HG02571 (cell line): ENCODE results near the gene ANKRD23.

Source experiments
- ATAC-seq: cut with Tn5 transposase; IDR thresholded peaks from one replicate; pipeline ENCODE4 v1.9.1; 2021; ENCODE audit warnings: mild to moderate bottlenecking, moderate library complexity; ENCODE audit not compliant: unreplicated experiment

Gene ANKRD23

DNA sequence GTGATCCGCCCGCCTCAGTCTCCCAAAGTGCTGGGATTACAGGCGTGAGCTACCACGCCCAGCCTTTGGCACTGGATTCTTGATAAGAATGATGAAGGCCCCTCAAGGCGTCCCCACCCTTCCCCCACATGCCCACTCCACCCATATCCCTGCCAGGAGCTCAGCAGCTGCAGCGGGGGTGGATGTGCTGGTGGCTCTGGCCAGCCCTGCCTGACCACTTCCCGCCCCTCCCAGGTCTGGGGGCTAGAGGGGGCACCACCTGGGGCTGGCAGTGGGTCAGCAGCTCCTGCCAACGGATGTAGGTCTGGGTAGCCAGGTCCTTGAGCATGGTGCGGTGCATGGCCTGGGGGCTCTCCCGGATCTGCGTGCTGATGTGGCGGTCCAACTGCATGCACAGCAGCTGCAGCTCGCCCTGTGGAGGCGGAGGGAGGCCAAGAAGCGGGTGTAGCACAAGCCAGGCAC, 33.8 kb upstream of the ANKRD23 start:
- ATAC-seq: no peak

DNA sequence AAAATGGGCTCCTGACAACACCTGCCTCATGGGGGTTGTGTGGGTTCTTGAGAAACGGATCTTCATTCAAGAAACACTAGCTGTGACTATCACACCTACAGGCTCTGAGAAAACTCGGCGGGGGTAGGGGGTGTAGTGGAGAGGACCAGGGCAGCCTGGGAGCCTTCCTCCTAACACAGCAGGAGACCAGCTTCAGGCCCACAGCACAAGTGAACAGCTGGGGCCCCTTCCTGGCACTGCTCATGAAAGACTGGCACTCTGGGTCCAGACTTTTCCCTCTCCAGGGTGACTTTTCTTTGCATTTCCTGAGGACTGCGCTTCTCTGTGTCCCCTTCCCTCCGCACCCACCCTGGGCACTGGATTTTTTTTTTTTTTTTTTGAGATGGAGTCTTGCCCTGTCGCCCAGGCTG, 33.2 kb upstream of the ANKRD23 start:
- ATAC-seq: no peak

DNA sequence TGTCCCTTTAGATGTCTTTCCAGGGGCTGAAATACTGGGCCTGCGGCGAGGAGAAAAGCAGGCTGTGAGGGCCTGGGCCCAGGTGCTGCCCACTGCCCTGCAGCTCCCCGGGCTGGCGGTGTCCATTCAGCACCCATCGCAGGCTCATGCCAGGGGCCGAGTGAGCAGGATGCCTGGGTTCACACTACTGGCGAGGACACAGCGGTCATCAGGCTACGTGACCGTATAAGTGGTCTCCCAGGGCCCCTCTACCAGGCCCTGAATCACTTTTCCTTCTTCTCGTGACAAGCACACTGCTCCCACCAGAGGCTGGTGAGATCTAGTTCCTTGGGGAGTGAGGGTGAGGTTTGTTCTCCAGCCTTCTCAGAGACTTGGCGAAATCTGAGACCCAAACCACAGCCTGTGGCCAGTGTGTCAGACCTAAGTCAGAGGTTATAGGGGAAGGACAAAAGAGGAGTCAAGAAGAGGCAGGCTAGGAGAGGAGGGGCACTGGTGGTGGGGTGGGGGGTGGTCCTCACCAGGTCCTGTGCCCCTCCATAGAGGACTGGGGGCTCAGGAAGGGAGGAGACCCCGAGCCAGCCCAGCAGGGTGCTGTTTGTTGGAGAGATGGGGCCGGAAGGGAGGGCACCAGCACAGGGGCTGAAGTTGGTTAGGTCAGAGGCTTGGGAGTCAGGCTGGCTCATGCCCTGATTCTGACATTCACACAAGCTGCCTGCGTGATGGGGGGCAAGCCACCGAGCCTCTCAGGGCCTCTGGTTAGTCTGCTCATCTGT, 32.6 kb upstream of the ANKRD23 start:
- no peak for ATAC-seq

DNA sequence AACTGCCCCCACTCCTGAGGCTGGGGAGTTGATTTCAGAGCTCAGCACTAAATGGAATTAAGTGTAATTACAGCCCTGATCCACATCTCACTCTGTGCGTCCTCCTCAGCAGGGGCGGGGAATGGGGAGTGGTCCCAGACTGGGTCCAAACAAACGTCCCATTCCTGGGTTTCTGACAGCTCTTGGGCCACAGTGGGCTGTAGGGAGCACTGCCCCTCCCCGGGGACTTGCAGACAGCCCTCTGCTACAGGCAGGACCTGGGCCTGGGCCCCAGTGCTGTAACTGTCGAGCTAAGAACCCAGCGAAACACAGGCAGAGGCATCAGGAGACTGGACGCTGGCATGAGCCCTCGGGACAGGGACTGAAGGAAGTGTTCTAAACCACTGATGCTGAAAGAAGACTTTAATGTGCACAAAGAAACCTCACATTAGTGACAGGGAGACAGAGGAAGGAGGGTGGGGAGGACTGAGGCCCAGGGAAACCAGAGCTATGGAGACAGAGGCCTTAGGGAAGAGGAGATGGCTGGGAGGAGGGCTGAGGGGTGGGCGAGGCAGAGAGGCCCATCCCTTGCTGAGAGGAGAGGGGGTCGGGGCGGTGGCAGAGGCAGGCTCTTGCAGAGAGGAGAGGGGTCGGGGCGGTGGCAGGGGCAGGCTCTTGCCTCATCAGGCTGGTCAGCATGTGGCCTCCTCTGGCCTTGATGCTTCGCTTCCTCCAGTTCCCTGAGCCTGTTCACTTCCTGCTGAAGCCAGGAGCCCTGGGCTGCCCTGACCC, 31.9 kb upstream of the ANKRD23 start:
- ATAC-seq: no peak

DNA sequence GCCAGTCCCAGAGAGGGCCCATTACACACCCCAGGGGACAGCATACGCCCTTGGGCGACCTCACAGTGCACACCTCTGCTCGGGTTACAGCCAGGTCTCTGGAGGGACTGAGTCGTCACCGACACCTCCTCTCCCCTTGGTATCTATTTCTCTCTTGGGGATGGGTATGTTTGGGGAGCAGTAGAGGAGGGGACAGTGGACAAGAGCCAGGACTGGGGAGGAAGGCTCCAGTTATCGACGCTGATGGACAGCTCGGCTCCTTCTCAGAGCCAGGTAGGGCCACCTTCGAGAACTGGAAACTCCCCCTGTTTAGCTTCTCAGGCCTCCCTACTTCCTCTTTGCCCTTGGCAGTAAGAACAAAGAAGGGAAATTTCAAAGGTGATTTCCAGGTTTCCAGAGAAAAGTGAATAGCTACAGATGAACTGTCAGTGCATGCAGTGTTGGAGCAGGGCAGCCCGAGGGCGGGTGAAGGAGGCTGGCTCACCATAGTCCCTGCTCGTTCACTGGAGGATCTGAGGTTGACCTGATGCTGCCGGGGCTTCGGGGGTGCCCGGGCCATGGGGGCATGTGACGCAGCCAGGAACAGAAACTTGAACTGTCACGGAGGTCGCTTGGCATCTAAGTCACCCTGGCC, 30.5 kb upstream of the ANKRD23 start:
- no peak for ATAC-seq

DNA sequence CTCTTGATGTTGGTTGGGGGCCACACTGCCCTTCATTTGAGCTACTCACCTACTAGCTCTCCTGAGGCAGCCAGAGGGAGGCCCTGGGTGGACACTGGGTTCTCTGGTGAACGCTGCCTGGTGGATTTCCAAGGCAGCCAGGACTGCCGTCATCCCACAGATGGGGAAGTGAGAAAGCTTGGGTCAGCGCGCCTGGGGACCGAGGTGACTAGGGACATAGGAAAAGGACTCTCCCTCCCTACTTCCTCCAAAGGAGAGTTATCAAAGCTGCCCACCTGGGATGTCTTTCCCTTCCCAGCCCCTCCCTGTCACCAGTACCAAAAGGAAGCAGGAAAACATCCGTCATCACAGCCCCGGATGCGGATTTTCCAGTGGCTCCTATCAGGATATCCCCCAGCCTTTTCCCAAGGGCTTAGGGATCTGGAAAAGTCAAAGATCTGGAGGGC, 29.9 kb upstream of the ANKRD23 start:
- no peak for ATAC-seq

DNA sequence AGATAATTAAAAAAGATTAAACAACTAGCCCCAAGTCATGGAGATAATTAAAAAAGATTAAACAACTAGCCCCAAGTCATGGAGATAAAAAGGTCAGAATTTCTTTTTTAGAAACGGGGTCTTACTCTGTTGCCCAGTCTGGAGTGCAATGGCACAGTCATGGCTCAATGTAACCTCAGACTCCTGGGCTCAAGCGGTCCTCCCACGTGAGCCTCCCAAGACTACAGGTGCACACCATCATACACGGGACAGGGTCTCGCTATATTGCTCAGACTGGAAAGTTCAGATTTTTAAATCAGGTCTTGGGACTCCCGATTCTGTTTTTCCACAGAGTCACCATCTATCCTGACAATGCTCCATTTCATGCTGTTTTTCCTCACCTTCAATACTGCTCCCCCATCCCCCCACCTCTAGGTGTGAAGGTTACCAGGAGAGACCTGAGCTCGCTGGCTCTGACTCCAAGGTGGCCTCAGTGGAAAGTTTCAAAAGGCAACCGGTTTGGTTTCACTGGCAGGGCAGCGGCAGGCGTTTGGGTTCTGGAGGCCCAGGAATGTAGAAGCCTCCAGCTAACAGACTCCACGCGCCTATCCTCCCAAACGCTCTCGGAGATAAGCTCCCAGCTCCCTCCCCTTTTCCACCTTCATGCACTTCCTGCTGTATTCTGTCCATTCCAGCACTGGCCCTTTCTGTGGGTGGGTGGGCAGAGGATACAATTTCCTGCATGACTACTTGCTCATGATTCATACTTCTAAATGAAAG, 28.9 kb upstream of the ANKRD23 start:
- no peak for ATAC-seq

DNA sequence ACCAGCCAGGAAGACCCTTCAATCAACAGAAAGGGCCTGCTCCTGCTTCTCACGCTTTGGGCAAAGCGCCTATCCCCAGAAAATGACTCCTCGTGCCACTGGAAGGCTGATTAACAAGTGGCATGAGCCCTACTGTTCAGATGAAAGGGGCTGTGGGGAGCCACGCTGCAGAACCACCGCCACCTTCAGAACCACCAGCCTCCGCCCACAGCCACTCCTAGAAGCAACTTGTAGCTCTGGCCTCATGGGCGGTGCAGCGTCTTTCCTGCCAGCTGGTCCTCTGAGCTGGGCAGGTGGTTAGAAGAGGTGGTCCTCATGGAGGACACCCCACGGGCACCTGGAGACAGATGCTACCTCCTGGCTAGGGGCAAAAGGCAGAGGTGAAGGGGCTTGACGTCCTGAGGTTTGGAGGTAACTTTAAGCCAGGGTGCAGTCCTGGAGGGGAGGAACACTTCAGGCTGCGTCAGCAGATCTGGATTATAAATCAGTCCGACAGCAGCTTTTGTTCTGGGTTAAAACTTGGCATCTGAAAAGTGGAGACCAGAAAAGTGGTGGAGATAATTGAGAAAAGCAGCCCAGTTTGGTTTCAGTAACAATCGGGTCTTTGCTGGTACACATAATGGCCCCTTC, 26.9 kb upstream of the ANKRD23 start:
- ATAC-seq: no peak

DNA sequence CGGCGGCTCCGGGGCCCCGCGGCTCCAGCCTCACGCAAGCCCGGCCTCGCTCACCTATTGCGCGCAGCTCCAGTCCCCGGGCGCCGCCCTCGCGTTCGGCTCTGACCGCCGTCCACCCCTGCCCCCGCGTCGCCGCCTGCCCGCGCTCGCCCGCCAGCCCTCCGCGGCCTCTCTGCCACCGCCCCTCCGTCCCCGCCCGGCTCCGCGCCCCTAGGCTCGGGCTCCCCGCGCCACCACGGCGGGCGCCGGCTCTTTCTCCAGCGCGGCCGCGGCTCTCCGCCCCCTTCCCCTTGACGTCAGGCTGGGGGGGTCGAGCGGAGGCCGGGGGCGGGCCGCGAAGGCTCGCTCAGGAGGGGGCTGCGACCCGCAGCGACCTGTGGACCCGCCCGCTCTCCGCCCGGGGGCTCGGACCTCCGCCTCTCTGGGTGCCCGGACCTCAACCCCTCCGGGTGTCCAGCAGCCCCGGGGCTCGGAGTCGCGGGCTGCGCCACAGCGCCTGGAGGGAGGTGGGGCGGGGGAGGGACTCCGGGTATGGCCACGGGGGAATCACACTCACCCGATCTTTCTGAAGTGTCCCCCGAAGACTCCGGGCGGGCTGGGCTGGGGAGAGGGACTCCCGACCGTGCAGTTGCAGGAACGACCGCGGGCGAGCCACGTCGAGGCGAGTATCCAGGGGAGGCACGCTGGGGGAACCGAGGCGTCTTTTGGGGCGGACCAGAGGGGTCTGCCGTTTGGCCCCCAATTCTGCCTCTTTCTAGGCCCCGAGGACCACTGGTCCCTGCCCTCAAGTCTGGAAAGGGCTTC, 26.2 kb upstream of the ANKRD23 start, which contains the start of gene SEMA4C:
Gene SEMA4C (minus strand): TSS at position 259 of the 804 bp plus-strand sequence. CDS start 2,194 bp downstream, outside the sequence.
- ATAC-seq: no peak

DNA sequence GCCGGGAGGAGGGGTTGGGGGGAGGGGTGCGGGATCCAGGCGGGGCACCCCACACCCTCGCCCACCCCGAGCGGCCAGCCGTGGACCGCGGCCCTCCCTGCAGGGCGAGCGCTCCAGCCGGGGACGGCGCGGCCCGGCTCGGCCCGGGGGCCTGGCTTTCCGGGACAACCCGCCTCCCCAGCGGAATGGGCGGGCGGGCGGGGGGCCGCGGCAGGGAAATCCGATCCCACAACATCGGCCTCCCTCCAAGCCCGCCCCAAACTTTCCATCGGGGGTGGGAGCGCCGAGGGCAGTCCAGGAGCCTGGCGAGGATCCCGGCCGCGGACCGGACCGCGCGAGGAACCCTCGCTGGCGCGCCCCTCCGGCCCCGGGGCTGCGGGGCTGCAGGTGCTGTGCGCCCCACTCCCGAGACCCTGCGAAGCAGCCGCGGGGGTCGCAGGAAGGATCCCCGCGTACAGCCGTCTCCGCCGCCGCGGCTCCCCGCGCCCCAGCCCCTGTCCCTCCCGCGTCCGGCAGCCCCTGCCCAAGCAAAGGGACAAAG, 25.5 kb upstream of the ANKRD23 start:
- no peak for ATAC-seq

DNA sequence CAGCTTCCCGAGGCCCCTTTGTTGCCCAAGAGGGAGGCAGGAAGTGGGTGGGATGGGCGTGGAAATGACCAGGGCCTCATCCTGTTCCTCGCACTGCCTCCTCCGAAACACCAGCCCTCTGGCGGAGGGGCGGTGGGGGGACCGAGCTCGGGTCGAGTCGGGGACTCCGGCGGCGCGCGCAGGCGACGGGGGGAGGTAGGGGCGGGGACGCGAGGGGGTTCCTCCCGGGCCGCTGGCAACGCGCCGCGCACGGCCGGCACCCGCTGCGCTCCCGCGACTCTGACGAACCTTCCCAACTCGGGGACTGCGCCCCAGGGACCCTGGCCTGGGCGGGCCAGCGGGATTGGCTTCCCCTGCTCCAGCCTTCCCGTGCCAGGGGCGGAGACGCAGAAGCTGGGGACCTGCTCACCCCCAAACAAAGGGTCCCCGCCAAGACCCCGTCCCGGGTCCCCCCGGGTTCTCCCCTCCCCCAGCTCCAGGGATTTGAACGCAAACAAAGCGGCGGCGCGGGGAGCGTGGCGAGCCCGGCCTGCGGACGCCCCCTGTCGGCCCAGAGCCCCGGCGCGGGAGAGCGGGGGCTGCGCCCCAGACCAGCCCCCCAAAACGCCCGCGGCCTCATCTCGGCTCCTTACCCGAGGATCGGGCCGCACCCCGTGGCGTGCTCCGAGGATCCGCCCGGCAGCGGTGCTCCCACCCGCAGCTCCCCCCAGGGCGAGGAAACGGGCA, 24.9 kb upstream of the ANKRD23 start:
- ATAC-seq: no peak

DNA sequence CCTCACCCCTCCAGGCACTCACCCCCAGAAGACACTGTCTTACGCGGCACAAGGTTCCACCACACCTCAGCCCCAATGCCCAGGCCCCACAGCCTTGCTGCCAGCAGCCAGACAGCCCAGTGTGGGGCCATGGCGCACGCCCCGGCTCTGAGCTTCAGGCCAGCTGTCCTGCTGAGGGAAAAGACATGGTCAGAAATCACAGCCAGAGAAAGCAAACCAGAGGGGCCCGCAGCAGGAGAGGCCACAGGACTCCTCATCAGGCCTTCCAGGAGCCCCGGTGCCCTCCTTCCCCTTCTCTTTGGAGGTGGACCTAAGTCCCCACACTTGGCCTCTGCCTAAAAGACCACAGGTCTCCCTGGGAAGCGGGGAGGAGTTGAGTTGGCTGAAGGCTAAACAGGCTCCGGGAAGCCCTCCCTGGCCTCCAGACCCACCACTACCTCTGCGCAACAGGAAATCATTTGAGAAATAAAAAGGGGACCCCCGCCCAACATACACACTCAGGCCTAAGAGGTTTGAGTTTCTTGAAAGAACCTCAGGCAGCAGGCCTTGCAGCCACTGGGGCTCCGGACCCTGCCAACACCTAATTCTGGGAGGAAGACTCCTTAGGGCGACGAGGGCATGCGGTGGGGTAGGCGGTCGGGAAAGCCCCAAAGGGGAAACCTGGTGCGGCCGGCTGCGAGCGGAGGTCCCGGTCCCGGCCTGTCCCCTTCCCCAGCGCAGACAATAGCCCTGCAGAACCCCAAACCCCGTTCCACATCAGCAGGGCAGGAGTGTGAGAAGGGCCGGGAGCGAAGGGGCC, 24.1 kb upstream of the ANKRD23 start:
- ATAC-seq: no peak

DNA sequence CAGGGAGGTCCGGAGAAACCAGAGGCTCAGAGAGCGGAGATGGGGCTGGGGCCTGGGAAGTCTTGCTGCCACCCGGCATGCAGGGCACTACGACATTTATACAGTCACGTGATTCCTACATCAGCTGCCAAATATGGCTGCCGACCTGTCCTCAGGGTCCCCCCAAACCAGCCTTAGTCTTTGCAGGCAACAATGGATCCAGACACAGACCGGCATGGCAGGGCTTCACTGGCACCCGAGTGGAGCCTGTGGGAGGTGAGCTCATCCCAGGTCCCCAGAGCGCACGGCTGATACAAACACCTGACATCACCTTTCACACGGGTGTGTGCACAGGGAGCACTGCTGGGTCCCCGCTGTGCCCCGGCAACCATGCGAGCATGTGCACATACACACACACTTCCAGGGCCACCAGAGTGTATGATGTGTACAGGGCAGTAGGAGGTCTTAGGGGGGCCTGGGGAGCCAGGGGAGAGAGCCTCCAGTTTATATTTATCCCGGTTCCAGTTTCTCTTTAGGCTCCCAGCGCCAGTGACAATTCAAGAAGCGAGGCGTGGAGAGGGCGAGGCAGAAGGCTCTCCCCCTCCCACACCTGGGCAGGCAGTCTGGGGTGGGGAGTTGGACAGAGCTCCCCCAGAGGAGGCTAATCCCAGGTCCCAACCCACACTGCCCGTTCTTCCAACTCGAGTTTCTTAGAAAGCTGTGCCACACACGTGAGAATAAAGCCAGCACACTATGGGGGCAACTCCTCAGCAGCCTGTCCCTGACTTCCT, 23.4 kb upstream of the ANKRD23 start:
- no peak for ATAC-seq

DNA sequence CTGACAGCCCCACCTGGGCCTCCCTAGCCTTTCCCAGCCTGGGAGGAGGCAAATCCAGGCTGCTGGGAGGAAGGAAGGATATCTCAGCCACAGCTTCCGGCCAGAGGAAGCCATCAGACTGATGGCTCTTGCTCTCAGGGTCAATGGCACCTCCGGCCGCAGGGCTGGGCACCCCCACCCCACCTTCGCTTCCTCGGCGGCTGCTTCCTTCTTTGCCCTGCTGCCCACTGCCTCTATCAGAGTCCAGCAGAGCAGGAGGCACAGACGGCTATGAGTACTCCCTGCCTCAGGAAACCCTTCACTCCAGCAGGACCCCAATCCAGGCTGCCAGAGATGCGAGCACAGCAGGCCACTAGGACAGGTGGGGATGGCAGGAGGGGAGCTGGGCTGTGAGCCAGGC, 22.8 kb upstream of the ANKRD23 start:
- no peak for ATAC-seq

DNA sequence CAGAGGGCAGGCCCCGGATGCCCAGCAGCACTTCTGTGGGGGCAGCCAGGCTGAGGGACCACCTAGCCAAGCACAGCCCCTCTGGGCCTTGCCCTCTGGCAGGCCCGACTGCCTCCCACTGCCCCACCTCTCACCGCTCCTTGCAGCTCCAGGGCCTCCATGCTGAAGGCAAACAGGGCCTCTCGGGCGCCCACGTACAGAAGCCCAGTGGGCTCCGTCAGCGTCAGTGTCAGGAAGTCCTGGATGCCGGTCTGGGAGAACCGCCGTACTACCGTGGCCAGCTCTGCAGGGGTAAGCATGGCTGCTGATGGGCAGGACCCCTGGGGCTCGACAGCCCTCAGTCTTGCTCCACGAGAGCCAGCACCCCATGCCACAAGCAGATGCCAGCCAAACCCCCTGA, 22.3 kb upstream of the ANKRD23 start:
- ATAC-seq: no peak

DNA sequence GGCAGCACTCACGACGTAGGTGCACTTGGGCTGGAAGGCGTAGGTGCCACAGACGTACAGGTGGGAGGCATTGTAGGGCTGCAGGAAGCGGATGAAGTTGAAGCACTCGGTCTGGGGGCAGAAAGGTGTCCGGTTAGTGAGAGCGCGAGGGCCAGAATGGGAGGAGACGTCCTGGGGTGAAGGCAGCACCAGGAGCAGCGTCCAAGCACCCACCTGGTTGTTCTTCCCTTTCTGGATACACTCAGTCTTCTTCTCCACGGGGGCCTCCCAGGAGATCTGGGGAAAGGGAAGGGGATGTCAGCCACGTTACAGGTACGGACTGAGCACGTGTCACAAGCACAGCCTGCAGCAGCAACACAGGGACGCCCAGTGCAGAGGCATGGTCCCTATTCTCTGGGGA, 21.8 kb upstream of the ANKRD23 start:
- ATAC-seq: no peak
